ENCODE measurements around the gene ABRACL.

GRCh38 chr6:139079018-139079417 is 50.5 kb downstream of the ABRACL start:
- TF ChIP-seq POLR2A (IDR thresholded peaks at IDR 0.05), result no peak
- TF ChIP-seq, protein P1, sequence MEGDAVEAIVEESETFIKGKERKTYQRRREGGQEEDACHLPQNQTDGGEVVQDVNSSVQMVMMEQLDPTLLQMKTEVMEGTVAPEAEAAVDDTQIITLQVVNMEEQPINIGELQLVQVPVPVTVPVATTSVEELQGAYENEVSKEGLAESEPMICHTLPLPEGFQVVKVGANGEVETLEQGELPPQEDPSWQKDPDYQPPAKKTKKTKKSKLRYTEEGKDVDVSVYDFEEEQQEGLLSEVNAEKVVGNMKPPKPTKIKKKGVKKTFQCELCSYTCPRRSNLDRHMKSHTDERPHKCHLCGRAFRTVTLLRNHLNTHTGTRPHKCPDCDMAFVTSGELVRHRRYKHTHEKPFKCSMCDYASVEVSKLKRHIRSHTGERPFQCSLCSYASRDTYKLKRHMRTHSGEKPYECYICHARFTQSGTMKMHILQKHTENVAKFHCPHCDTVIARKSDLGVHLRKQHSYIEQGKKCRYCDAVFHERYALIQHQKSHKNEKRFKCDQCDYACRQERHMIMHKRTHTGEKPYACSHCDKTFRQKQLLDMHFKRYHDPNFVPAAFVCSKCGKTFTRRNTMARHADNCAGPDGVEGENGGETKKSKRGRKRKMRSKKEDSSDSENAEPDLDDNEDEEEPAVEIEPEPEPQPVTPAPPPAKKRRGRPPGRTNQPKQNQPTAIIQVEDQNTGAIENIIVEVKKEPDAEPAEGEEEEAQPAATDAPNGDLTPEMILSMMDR (IDR thresholded peaks at IDR 0.05), result no peak
